SK-N-SH (cell line): Measurements from ENCODE around the gene ARHGEF10L. TPM values are rescaled to one million over a fixed set of nuclear protein-coding genes. Genes with fewer than 3 reads are reported as not detected.

Experiments used
- CTCF ChIA-PET: fragments of 300-600, 350-600 bp; formaldehyde crosslinking; extraction: SDS; loops from one replicate; lab custom pipeline; 2021; lab: Yijun Ruan, JAX
- POLR2A ChIA-PET: fragments of 350-600 bp; sonication (Branson Sonifier 250); formaldehyde crosslinking; extraction: SDS; loops from one replicate; lab custom pipeline; 2020; ENCODE audit warnings: antibody characterized with exemption, inconsistent platforms; lab: Yijun Ruan, JAX
- DNase-seq: peaks from one replicate; pipeline ENCODE4 v3.0.0; 2012
- H2AFZ ChIP-seq: fragments of 200-600 bp; sonication (generic); 2 replicates; pipeline ENCODE4 v1.8.1; 2016; ENCODE audit warnings: antibody characterized with exemption, mild to moderate bottlenecking, low read depth
- H3F3A ChIP-seq: fragments of 200-600 bp; sonication (generic); replicated peaks from 2 replicates; pipeline ENCODE3; 2016; ENCODE audit warnings: antibody characterized with exemption, mild to moderate bottlenecking; ENCODE audit not compliant: insufficient read depth
- H3K27ac ChIP-seq, 2 experiments: fragments of 200-500 bp in 1 of 2; fragments of 200-600 bp in 1 of 2; sonication (Bioruptor generic) in 1 of 2; sonication (generic), shearing (Covaris generic) in 1 of 2; 2 replicates each; pipeline versions ENCODE4 v1.5.1 to v1.6.1; 2014 to 2016; ENCODE audit warnings: low read depth in 2 of 2, inconsistent platforms in 1 of 2, low read length in 1 of 2, mild to moderate bottlenecking in 1 of 2, mixed read lengths in 1 of 2
- H3K27me3 ChIP-seq: fragments of 200-600 bp; sonication (generic), shearing (Covaris generic); 2 replicates; pipeline ENCODE4 v1.6.1; 2016; ENCODE audit warnings: mixed run types; ENCODE audit not compliant: insufficient read depth
- H3K36me3 ChIP-seq, 2 experiments: fragments of 200-500 bp in 1 of 2; fragments of 200-600 bp in 1 of 2; sonication (Bioruptor generic) in 1 of 2; sonication (generic) in 1 of 2; replicated peaks in 1 of 2; 2 replicates each; pipeline versions ENCODE3 to v1.5.1; 2014 to 2016; ENCODE audit warnings: low read length in 1 of 2, mild to moderate bottlenecking in 1 of 2; ENCODE audit not compliant: insufficient read depth in 2 of 2, control insufficient read depth in 1 of 2
- H3K4me1 ChIP-seq, 2 experiments: fragments of 200-500 bp in 1 of 2; fragments of 200-600 bp in 1 of 2; sonication (Bioruptor generic) in 1 of 2; sonication (generic), shearing (Covaris generic) in 1 of 2; 2 replicates each; pipeline versions ENCODE4 v1.5.1 to v1.6.1; 2014 to 2016; ENCODE audit warnings: low read depth in 1 of 2, low read length in 1 of 2, mixed run types in 1 of 2; ENCODE audit not compliant: insufficient read depth in 2 of 2, control insufficient read depth in 1 of 2
- H3K4me2 ChIP-seq: fragments of 200-600 bp; sonication (generic), shearing (Covaris generic); 2 replicates; pipeline ENCODE4 v1.6.1; 2017; ENCODE audit warnings: mixed run types
- H3K4me3 ChIP-seq, 2 experiments: fragments of 200-500 bp in 1 of 2; fragments of 200-600 bp in 1 of 2; sonication (Bioruptor generic) in 1 of 2; sonication (generic), shearing (Covaris generic) in 1 of 2; 2 replicates each; pipeline versions ENCODE4 v1.5.1 to v1.8.1; 2014 to 2016; ENCODE audit warnings: low read depth in 2 of 2, inconsistent platforms in 1 of 2, low read length in 1 of 2, mild to moderate bottlenecking in 1 of 2, mixed read lengths in 1 of 2, moderate library complexity in 1 of 2
- H3K79me2 ChIP-seq: fragments of 200-600 bp; sonication (generic); 2 replicates; pipeline ENCODE4 v1.8.1; 2017; ENCODE audit warnings: mild to moderate bottlenecking; ENCODE audit not compliant: insufficient read depth
- H3K9ac ChIP-seq: fragments of 200-600 bp; sonication (generic); 2 replicates; pipeline ENCODE4 v1.6.1; 2017; ENCODE audit warnings: mixed run types
- H3K9me2 ChIP-seq: fragments of 200-600 bp; sonication (generic); 2 replicates; pipeline ENCODE4 v1.6.1; 2017; ENCODE audit warnings: mixed run types
- H3K9me3 ChIP-seq: fragments of 200-600 bp; sonication (generic); 2 replicates; pipeline ENCODE4 v1.6.1; 2017; ENCODE audit warnings: mixed run types, mild to moderate bottlenecking, moderate library complexity
- H4K20me1 ChIP-seq: fragments of 200-600 bp; sonication (generic); 2 replicates; pipeline ENCODE4 v1.6.1; 2017; ENCODE audit warnings: mild to moderate bottlenecking, mixed run types; ENCODE audit not compliant: insufficient read depth
- CHD2 ChIP-seq: fragments of 150-350 bp; IDR thresholded peaks from 2 replicates; pipeline ENCODE4 v1.6.1; 2018; ENCODE audit warnings: low read length; ENCODE audit not compliant: partially characterized antibody
- ELF1 ChIP-seq: IDR thresholded peaks from 2 replicates; pipeline ENCODE4 v1.4.0; 2012
- EP300 ChIP-seq, 2 experiments: IDR thresholded peaks; 2 replicates each; pipeline versions ENCODE4 v1.4.0 to v1.6.1; 2012; ENCODE audit warnings: borderline replicate concordance in 1 of 2, low read depth in 1 of 2, low read length in 1 of 2
- FOSL2 ChIP-seq: IDR thresholded peaks from 2 replicates; pipeline ENCODE4 v1.4.0; 2012; ENCODE audit warnings: low read depth, mild to moderate bottlenecking, moderate library complexity, borderline replicate concordance
- FOXM1 ChIP-seq: IDR thresholded peaks from 2 replicates; pipeline ENCODE4 v1.4.0; 2012; ENCODE audit warnings: low read depth, mild to moderate bottlenecking
- MXI1 ChIP-seq: IDR thresholded peaks from 2 replicates; pipeline ENCODE4 v1.6.1; 2012; ENCODE audit warnings: mild to moderate bottlenecking, low read depth, low read length, improper control_type of control experiment
- NRF1 ChIP-seq: IDR thresholded peaks from 2 replicates; pipeline ENCODE4 v1.6.1; 2012; ENCODE audit warnings: low read depth, mild to moderate bottlenecking, low read length
- RAD21 ChIP-seq: IDR thresholded peaks from 2 replicates; pipeline ENCODE4 v1.6.1; 2012; ENCODE audit warnings: mild to moderate bottlenecking, low read length
- RCOR1 ChIP-seq: fragments of 150-350 bp; IDR thresholded peaks from 2 replicates; pipeline ENCODE4 v1.6.1; 2017; ENCODE audit warnings: antibody characterized with exemption, low read length
- RFX5 ChIP-seq: IDR thresholded peaks from 2 replicates; pipeline ENCODE4 v1.6.1; 2012; ENCODE audit warnings: mild to moderate bottlenecking, improper control_type of control experiment, low read length
- SMC3 ChIP-seq: IDR thresholded peaks from 2 replicates; pipeline ENCODE4 v1.6.1; 2012; ENCODE audit warnings: low read depth, low read length, improper control_type of control experiment
- WGBS: methylation state at CpG from one replicate; pipeline ENCODE4 v1.1.6; 2017; ENCODE audit warnings: low lambda C conversion rate; 5-methylcytosine and 5-hydroxymethylcytosine counted together
- polyA plus RNA-seq, 3 experiments: library from polyadenylated mRNA; depleted of rRNA; stranded (reverse); fragments of >200 nt; gene quantifications; 2 replicates each; pipeline ENCODE4 v1.2.3, GENCODE V29; 2012
- TF ChIP-seq, protein P1 (sequence below): IDR thresholded peaks from 2 replicates; pipeline ENCODE4 v1.6.1; 2012; ENCODE audit warnings: mild to moderate bottlenecking, low read depth, low read length, moderate library complexity
- TF ChIP-seq, protein P2 (sequence below): IDR thresholded peaks from 2 replicates; pipeline ENCODE4 v1.4.0; 2012; ENCODE audit warnings: low read depth, borderline replicate concordance

The ARHGEF10L gene
- polyA plus RNA-seq, 1 of the 3 experiments (the other 2 are of a cell fraction) = 12.5 TPM

DNA sequence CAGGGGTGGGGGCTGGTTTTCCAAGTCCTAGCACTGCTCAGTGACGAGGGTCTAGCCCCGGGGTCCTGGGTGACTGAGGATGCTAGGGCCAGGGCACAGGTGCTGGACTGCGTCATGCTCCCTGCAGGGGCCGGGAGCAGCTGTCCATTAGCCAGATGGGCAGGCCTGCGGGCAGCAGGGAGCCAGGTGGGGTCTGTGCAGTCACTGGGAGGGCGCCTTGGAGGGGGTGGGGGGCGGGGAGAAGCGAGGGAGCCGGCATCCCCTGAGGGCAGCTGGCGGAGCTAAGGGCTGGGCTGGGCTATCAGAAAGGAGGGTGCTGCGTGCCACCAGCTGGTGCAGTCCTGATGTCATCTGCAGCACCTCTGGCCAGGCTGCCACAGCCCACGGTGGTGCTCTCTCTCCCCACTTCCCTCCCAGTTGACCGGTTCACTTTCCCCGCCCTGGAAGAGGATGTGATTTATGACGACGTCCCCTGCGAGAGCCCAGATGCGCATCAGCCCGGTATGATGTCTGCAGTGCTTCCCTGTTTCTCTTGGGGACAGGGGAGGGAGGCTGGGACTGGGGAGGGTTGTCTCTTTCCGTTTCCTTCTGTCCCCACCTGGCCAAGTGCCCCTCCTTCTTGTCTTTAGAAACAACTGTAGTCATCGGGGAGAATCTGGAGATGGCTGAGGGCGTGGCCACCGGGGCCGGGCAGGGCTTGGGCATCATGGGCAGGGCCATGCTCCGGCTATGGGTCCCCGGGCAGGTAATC, 63.8 kb downstream of the ARHGEF10L start:
- peaks cover 0 to 55% of the 10 kb centered on the region in 2 experiments; a peak in 1 of 4 replicates for H3K4me1 ChIP-seq
- H3K4me3 ChIP-seq = no peak overlapping the region; a peak in 1 of 4 replicates
- 66% methylated on average over 19 of the region's 26 CpGs for WGBS
- H2AFZ ChIP-seq = no peak overlapping the region
- H3K36me3 ChIP-seq = peaks cover 6 to 13% of the 10 kb centered on the region in 2 experiments
- H3K27me3 ChIP-seq = no peaks in the 10 kb centered on the region
- no peak overlapping the region for H3K4me2 ChIP-seq
- peak overlapping the region in 1 of 2 experiments; percentile 83; a peak in 2 of 4 replicates for H3K27ac ChIP-seq
- no peak overlapping the region for H3K9ac ChIP-seq
- TF ChIP-seq CHD2 (peak; percentile 56), FOXM1 (no peak), EP300 (IDR thresholded peaks at IDR 0.05; ENCODE audit: borderline replicate concordance in 1 of 2, low read depth in 1 of 2, low read length in 1 of 2) (peak in 1 of 2 experiments; percentile 59; a peak in 2 of 4 replicates), FOSL2 (no peak), ELF1 (no peak), RCOR1 (peak; percentile 50; the same call in 1 of the 2 replicates), MXI1 (peak; percentile 31; the same call in 1 of the 2 replicates), SMC3 (peak; percentile 8; the same call in 1 of the 2 replicates), RFX5 (no peak), RAD21 (peak; percentile 42), NRF1 (no peak)
- TF ChIP-seq, protein P1, sequence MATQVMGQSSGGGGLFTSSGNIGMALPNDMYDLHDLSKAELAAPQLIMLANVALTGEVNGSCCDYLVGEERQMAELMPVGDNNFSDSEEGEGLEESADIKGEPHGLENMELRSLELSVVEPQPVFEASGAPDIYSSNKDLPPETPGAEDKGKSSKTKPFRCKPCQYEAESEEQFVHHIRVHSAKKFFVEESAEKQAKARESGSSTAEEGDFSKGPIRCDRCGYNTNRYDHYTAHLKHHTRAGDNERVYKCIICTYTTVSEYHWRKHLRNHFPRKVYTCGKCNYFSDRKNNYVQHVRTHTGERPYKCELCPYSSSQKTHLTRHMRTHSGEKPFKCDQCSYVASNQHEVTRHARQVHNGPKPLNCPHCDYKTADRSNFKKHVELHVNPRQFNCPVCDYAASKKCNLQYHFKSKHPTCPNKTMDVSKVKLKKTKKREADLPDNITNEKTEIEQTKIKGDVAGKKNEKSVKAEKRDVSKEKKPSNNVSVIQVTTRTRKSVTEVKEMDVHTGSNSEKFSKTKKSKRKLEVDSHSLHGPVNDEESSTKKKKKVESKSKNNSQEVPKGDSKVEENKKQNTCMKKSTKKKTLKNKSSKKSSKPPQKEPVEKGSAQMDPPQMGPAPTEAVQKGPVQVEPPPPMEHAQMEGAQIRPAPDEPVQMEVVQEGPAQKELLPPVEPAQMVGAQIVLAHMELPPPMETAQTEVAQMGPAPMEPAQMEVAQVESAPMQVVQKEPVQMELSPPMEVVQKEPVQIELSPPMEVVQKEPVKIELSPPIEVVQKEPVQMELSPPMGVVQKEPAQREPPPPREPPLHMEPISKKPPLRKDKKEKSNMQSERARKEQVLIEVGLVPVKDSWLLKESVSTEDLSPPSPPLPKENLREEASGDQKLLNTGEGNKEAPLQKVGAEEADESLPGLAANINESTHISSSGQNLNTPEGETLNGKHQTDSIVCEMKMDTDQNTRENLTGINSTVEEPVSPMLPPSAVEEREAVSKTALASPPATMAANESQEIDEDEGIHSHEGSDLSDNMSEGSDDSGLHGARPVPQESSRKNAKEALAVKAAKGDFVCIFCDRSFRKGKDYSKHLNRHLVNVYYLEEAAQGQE = no peak
- TF ChIP-seq, protein P2, sequence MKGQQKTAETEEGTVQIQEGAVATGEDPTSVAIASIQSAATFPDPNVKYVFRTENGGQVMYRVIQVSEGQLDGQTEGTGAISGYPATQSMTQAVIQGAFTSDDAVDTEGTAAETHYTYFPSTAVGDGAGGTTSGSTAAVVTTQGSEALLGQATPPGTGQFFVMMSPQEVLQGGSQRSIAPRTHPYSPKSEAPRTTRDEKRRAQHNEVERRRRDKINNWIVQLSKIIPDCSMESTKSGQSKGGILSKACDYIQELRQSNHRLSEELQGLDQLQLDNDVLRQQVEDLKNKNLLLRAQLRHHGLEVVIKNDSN = no peak
- DNase-seq = peak; percentile 85
- no peaks in the 10 kb centered on the region for H3K9me3 ChIP-seq
- no peaks in the 10 kb centered on the region for H3K9me2 ChIP-seq
- POLR2A ChIA-PET = interaction anchor here (0.6 to 1.5 kb wide), 2 partner anchors 15 to 114 kb away, joined by 3 to 6 read pairs; no protein-coding TSS in a partner anchor
- no peaks in the 10 kb centered on the region for H3F3A ChIP-seq
- H3K79me2 ChIP-seq = no peaks in the 10 kb centered on the region
- CTCF ChIA-PET = interaction anchor here (0.8 to 38.1 kb wide), 4 partner anchors 20 to 114 kb away, joined by 3 to 707 read pairs (median 3); no protein-coding TSS in a partner anchor
- H4K20me1 ChIP-seq = no peaks in the 10 kb centered on the region
